Keratinocyte (primary cell): ENCODE measurements around the gene POLD2. TPM values are rescaled to one million over a fixed set of nuclear protein-coding genes. Genes with fewer than 3 reads are reported as not detected.

ENCODE experiments used
- DNase-seq: peaks from one replicate; pipeline ENCODE4 v3.0.0-alpha.2; 2011; ENCODE audit warnings: low read depth, missing footprints, low spot score
- FAIRE-seq: peaks from 2 replicates; lab custom pipeline; 2011; peaks lifted over from hg19 to GRCh38; lab: Jason Lieb, UNC
- H2AFZ ChIP-seq: 2 replicates; pipeline ENCODE4 v1.6.0; 2012; ENCODE audit warnings: low read length, control low read depth, inconsistent platforms; ENCODE audit not compliant: control insufficient read depth
- H3K27ac ChIP-seq: 2 replicates; pipeline ENCODE4 v1.5.1; 2011; ENCODE audit warnings: low read length; ENCODE audit not compliant: control insufficient read depth, insufficient read depth
- H3K27me3 ChIP-seq: 3 replicates; pipeline ENCODE4 v1.6.0; 2011; ENCODE audit warnings: low read length; ENCODE audit not compliant: control insufficient read depth, insufficient read depth; ENCODE audit errors: extremely low read depth
- H3K36me3 ChIP-seq, 2 experiments: 2 replicates in 1 of 2; 3 replicates in 1 of 2; pipeline ENCODE4 v1.5.1; 2011; ENCODE audit warnings: low read length in 2 of 2, mild to moderate bottlenecking in 1 of 2; ENCODE audit not compliant: control insufficient read depth in 2 of 2, insufficient read depth in 2 of 2; ENCODE audit errors: extremely low read depth in 1 of 2
- H3K4me1 ChIP-seq: 3 replicates; pipeline ENCODE4 v1.5.1; 2011; ENCODE audit warnings: low read length; ENCODE audit not compliant: control insufficient read depth, insufficient read depth; ENCODE audit errors: extremely low read depth
- H3K4me2 ChIP-seq: 3 replicates; pipeline ENCODE4 v1.6.0; 2011; ENCODE audit warnings: low read depth, low read length; ENCODE audit not compliant: control insufficient read depth, insufficient read depth; ENCODE audit errors: extremely low read depth
- H3K4me3 ChIP-seq, 3 experiments: fragments of 200-600 bp in 1 of 3; sonication (generic) in 1 of 3; 2 replicates in 2 of 3; 3 replicates in 1 of 3; pipeline ENCODE4 v1.5.1; 2011 to 2016; ENCODE audit warnings: low read length in 3 of 3, mild to moderate bottlenecking in 3 of 3, control low read depth in 2 of 3, inconsistent platforms in 1 of 3, low read depth in 1 of 3, mixed read lengths in 1 of 3, mixed run types in 1 of 3, moderate library complexity in 1 of 3; ENCODE audit not compliant: control insufficient read depth in 2 of 3, insufficient read depth in 2 of 3; ENCODE audit errors: extremely low read depth in 1 of 3
- H3K79me2 ChIP-seq: 2 replicates; pipeline ENCODE4 v1.6.0; 2012; ENCODE audit warnings: low read length; ENCODE audit not compliant: control insufficient read depth, insufficient read depth
- H3K9ac ChIP-seq: 3 replicates; pipeline ENCODE4 v1.6.0; 2011; ENCODE audit warnings: low read length; ENCODE audit not compliant: control insufficient read depth, insufficient read depth; ENCODE audit errors: extremely low read depth
- H3K9me1 ChIP-seq: 3 replicates; pipeline ENCODE4 v1.6.0; 2011; ENCODE audit warnings: low read length; ENCODE audit not compliant: control insufficient read depth, insufficient read depth; ENCODE audit errors: extremely low read depth
- H3K9me3 ChIP-seq: 2 replicates; pipeline ENCODE4 v1.5.1; 2012; ENCODE audit warnings: low read depth, low read length; ENCODE audit not compliant: control insufficient read depth
- H4K20me1 ChIP-seq: 3 replicates; pipeline ENCODE4 v1.6.0; 2011; ENCODE audit warnings: low read length; ENCODE audit not compliant: control insufficient read depth, insufficient read depth; ENCODE audit errors: extremely low read depth
- EZH2 ChIP-seq: IDR thresholded peaks from one replicate; pipeline ENCODE4 v1.6.1; 2012; ENCODE audit warnings: inconsistent platforms, mild to moderate bottlenecking, low read length, moderate library complexity
- dilution Hi-C: fragments of 300-500 bp; cut with MboI; formaldehyde crosslinking; loops from one replicate; pipeline ENCODE4 v1.7.0; 2020; ENCODE audit warnings: low sequenced_read_pairs; ENCODE audit not compliant: extremely low pct_ligation_motif_present
- polyA plus RNA-seq, 5 experiments: library from polyadenylated mRNA; depleted of rRNA in 3 of 5; stranded (reverse) in 3 of 5; stranded (forward) in 1 of 5; unstranded in 1 of 5; fragments of >200 nt; gene quantifications; 1 replicate in 1 of 5; 2 replicates in 3 of 5; 3 replicates in 1 of 5; pipeline versions ENCODE4 v1.2.1 to v1.2.3, GENCODE V29; 2011 to 2012; ENCODE audit warnings: missing spikeins in 2 of 5, low read depth in 1 of 5, low replicate concordance in 1 of 5
- TF ChIP-seq, protein P1 (sequence below), 3 experiments: IDR thresholded peaks in 1 of 3; conservative IDR thresholded peaks in 1 of 3; optimal IDR thresholded peaks in 1 of 3; 2 replicates in 2 of 3; 3 replicates in 1 of 3; pipeline versions ENCODE3 to v1.5.1; 2011; ENCODE audit warnings: low read length in 3 of 3, mild to moderate bottlenecking in 3 of 3, moderate library complexity in 2 of 3, control low read depth in 1 of 3, inconsistent platforms in 1 of 3; ENCODE audit not compliant: insufficient read depth in 2 of 3; ENCODE audit errors: extremely low read depth in 1 of 3

POLD2 gene
- polyA plus RNA-seq, 1 donor (not counting 4 experiments of a cell fraction or from before 2014, with no cell fraction given), result 158 TPM

DNA sequence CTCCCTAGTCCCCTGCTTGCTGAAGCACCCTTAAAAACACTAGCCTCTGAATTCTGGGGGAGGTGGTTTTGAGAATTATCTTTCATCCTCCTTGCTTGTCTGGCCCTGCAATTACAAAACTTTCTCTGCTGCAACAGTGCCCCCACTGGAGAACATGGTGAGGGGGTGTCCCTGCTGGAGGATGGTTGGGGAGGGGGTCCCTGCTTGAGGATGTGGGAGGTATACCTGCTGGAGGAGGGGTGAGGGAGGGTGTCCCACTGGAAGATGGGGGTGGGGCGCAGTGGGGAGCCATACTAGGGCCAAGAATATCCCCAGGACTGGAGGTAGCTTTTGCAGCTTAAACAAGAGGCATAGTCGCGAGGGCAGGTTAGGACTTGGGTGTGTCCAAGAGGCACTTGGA lies 37.8 kb downstream of the POLD2 start:
- Histone ChIP-seq H4K20me1 (no peaks in the 10 kb centered on the region), H3K9me1 (no peaks in the 10 kb centered on the region), H3K4me3 (no peak overlapping the region), H3K9ac (no peak overlapping the region), H2AFZ (no peak overlapping the region), H3K27ac (no peak overlapping the region), H3K4me1 (peaks cover 11% of the 10 kb centered on the region), H3K4me2 (no peak overlapping the region), H3K36me3 (peaks cover 0 to 3% of the 10 kb centered on the region in 2 experiments), H3K27me3 (no peaks in the 10 kb centered on the region), H3K79me2 (no peaks in the 10 kb centered on the region), H3K9me3 (no peaks in the 10 kb centered on the region)
- dilution Hi-C loops, result no loop called here
- no peak for DNase-seq
- FAIRE-seq, result no peak
- TF ChIP-seq, protein P1, sequence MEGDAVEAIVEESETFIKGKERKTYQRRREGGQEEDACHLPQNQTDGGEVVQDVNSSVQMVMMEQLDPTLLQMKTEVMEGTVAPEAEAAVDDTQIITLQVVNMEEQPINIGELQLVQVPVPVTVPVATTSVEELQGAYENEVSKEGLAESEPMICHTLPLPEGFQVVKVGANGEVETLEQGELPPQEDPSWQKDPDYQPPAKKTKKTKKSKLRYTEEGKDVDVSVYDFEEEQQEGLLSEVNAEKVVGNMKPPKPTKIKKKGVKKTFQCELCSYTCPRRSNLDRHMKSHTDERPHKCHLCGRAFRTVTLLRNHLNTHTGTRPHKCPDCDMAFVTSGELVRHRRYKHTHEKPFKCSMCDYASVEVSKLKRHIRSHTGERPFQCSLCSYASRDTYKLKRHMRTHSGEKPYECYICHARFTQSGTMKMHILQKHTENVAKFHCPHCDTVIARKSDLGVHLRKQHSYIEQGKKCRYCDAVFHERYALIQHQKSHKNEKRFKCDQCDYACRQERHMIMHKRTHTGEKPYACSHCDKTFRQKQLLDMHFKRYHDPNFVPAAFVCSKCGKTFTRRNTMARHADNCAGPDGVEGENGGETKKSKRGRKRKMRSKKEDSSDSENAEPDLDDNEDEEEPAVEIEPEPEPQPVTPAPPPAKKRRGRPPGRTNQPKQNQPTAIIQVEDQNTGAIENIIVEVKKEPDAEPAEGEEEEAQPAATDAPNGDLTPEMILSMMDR (optimal IDR thresholded peaks at IDR 0.05 in 1 of 3, IDR thresholded peaks at IDR 0.05 in 1 of 3, conservative IDR thresholded peaks at IDR 0.05 in 1 of 3; ENCODE audit: extremely low read depth in 1 of 3, insufficient read depth in 2 of 3, low read length in 3 of 3), result peak in 2 of 3 experiments; percentile 20 to 42
- no peak for TF ChIP-seq EZH2

DNA sequence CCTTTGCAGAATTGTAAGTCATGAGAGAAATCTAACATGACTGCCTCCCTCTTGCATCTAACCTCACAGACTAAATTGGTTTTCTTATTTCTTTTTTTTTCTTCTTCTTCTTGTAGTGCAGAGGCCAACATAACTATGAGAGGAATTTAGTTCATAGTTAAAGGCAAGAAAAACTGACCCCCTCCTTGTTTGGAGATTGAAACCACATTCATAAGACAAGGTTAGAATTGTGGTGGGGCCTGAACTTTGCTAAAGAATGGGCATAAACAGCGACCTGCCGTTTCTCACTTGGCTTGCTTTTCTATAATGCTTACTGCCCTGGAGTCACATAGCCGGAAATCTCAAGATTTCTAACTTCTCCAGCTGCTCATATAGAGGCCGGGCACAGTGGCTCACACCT lies 38.6 kb downstream of the POLD2 start:
- no peak for FAIRE-seq
- Histone ChIP-seq H3K9me1 (no peaks in the 10 kb centered on the region), H3K4me1 (peaks cover 11% of the 10 kb centered on the region), H3K36me3 (peaks cover 0 to 4% of the 10 kb centered on the region in 2 experiments), H3K9me3 (no peaks in the 10 kb centered on the region), H3K4me2 (no peak overlapping the region), H3K27me3 (no peaks in the 10 kb centered on the region), H3K27ac (no peak overlapping the region), H2AFZ (no peak overlapping the region), H3K9ac (no peak overlapping the region), H4K20me1 (no peaks in the 10 kb centered on the region), H3K4me3 (no peak overlapping the region), H3K79me2 (no peaks in the 10 kb centered on the region)
- dilution Hi-C loops, result no loop called here
- TF ChIP-seq EZH2, result no peak
- TF ChIP-seq, protein P1 (optimal IDR thresholded peaks at IDR 0.05 in 1 of 3, IDR thresholded peaks at IDR 0.05 in 1 of 3, conservative IDR thresholded peaks at IDR 0.05 in 1 of 3; ENCODE audit: extremely low read depth in 1 of 3, insufficient read depth in 2 of 3, low read length in 3 of 3), result no peak
- DNase-seq, result no peak
